ENCODE data around the gene DOCK4. TPM values are rescaled to one million over a fixed set of nuclear protein-coding genes. Genes with fewer than 3 reads are reported as not detected.
A peak's percentile ranks its signal among the peaks of the same experiment; 100 is the strongest.

The DOCK4 gene
- total RNA-seq, 4 donors from 2014 or later = 30.8 to 49.8 (median 37.2) TPM

DNA sequence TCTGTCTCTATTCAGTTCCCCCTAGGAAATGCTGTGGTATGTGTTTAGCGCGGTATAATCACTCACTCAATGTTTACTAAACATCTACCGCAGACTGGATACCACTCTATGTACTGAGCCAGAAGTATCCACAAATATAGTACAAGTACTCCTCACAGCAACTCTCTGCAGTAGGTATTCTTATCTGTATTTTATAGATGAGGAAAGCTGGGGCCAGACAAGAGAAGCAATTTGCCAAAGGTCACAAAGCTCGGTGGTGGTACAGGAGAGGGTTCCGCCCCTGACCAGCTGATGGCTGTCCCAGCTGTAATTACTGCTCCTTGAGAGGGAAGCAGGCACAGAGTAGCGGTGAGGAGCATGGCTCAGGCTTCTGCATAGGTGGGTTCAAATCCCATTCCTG, 184.1 kb downstream of the DOCK4 start:
- Histone ChIP-seq H3K9me3 (no peaks in the 10 kb centered on the region), H3K4me3 (no peak overlapping the region), H3K27ac (no peak overlapping the region), H3K27me3 (no peaks in the 10 kb centered on the region), H3K36me3 (no peaks in the 10 kb centered on the region), H3K4me1 (peaks cover 0 to 40% (median 4%) of the 10 kb centered on the region in 4 donors)
- TF ChIP-seq EP300 (IDR thresholded peaks at IDR 0.05) (no peak), POLR2A (IDR thresholded peaks at IDR 0.05) (no peak)
- TF ChIP-seq, protein P1, sequence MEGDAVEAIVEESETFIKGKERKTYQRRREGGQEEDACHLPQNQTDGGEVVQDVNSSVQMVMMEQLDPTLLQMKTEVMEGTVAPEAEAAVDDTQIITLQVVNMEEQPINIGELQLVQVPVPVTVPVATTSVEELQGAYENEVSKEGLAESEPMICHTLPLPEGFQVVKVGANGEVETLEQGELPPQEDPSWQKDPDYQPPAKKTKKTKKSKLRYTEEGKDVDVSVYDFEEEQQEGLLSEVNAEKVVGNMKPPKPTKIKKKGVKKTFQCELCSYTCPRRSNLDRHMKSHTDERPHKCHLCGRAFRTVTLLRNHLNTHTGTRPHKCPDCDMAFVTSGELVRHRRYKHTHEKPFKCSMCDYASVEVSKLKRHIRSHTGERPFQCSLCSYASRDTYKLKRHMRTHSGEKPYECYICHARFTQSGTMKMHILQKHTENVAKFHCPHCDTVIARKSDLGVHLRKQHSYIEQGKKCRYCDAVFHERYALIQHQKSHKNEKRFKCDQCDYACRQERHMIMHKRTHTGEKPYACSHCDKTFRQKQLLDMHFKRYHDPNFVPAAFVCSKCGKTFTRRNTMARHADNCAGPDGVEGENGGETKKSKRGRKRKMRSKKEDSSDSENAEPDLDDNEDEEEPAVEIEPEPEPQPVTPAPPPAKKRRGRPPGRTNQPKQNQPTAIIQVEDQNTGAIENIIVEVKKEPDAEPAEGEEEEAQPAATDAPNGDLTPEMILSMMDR (IDR thresholded peaks at IDR 0.05) = no peak
- DNase-seq (ENCODE audit: low spot score in 2 of 2) = no peak
- 84 to 85% methylated on average over 6 of the region's 6 CpGs for WGBS, 2 donors

DNA sequence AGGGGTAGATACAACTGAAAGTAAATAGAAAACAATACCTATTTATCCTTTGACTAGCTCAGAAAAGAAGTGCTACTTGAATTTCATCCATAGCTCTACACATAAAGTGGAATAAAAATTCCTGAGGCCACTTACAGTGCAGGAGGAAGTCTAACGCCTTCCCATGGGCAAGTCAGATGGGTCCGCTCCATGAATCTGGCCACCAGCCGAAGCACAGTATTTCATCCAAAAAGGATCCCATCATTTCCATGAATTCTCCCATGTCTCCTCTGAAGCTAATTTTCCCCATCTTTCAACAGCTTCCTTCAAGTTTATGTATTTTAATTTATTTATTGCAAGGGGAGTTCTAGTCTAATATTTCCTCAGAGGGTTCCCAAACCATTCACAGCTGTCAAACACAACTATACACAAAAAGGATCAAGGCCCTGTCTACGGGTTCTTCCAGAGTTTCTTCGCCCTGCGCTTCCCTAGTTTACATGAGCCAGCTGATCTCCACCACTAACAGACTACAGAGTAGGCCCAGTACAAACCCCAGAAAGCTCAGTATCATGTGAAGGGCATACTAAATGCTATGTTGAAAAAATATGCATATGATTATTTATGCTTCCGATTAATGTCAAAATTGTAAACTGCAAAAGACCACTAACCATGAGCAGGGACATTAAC, 184.7 kb downstream of the DOCK4 start:
- no peak for DNase-seq (ENCODE audit: low spot score in 2 of 2)
- H3K27me3 ChIP-seq = no peaks in the 10 kb centered on the region
- TF ChIP-seq, protein P1 (IDR thresholded peaks at IDR 0.05) = no peak
- no peak for TF ChIP-seq EP300 (IDR thresholded peaks at IDR 0.05)
- 83 to 85% methylated on average over 7 of the region's 7 CpGs for WGBS, 2 donors
- H3K36me3 ChIP-seq = no peaks in the 10 kb centered on the region
- peak overlapping the region in 1 of 4 donors; percentile 63 for H3K27ac ChIP-seq
- H3K4me1 ChIP-seq = peaks cover 0 to 40% (median 4%) of the 10 kb centered on the region in 4 donors
- H3K9me3 ChIP-seq = no peaks in the 10 kb centered on the region
- no peak overlapping the region for H3K4me3 ChIP-seq

DNA sequence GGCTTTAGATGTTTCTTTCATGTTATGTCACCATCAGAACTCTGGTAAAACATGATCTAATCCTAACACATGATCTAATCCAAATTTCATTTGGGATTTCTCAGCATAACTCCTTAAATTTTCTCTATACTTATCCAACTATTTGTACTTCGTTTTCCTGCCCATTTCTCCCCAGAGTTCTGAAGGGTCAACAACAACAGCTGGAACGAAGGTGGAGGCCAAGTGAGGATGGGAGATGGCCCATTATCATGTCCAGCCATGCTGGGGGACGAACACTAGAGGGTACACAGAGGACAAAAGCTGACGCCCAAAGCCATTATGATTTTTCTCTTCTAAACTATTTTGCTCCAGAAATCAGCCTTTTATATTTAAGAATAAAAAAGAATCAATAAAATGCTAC, 185.4 kb downstream of the DOCK4 start:
- H3K4me1 ChIP-seq = peaks cover 0 to 40% (median 4%) of the 10 kb centered on the region in 4 donors
- TF ChIP-seq POLR2A (IDR thresholded peaks at IDR 0.05) (no peak), EP300 (IDR thresholded peaks at IDR 0.05) (no peak)
- TF ChIP-seq, protein P1 (IDR thresholded peaks at IDR 0.05) = no peak
- no peak overlapping the region for H3K4me3 ChIP-seq
- H3K36me3 ChIP-seq = no peaks in the 10 kb centered on the region
- H3K27ac ChIP-seq = peak overlapping the region in 2 of 4 donors; percentile 48 to 63
- DNase-seq (ENCODE audit: low spot score in 2 of 2) = no peak
- H3K9me3 ChIP-seq = no peaks in the 10 kb centered on the region
- no peaks in the 10 kb centered on the region for H3K27me3 ChIP-seq
- whole genome bisulfite sequencing, 2 donors = 62 to 71% methylated on average over 4 of the region's 4 CpGs

DNA sequence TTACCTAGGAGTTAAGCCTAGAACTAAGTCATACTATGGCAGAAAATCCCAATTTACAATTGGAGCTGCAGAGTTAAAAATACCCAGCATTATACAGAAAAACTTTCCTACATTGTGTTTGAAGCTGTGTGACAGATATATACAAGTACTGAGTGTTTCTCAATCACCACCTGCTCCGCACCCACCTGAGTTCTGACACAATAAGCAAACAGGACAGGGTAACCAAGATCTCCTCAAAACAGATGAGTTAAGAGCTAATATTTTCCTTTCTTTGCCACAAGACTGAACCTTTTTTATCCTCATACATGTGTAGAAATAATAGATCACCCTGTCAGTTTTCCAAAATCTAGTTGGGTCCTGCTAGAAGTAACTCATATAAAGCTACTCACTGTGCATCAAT, 186.3 kb downstream of the DOCK4 start:
- no peak for DNase-seq (ENCODE audit: low spot score in 2 of 2)
- Histone ChIP-seq H3K4me1 (peaks cover 0 to 40% (median 4%) of the 10 kb centered on the region in 4 donors), H3K27me3 (no peaks in the 10 kb centered on the region), H3K4me3 (no peak overlapping the region), H3K27ac (peak overlapping the region in 1 of 4 donors; percentile 48), H3K36me3 (no peaks in the 10 kb centered on the region), H3K9me3 (no peaks in the 10 kb centered on the region)
- TF ChIP-seq, protein P1 (IDR thresholded peaks at IDR 0.05) = no peak
- TF ChIP-seq POLR2A (IDR thresholded peaks at IDR 0.05) = no peak
- no peak for TF ChIP-seq EP300 (IDR thresholded peaks at IDR 0.05)
- 91 to 97% methylated on average over 1 of the region's 1 CpG for WGBS, 2 donors

DNA sequence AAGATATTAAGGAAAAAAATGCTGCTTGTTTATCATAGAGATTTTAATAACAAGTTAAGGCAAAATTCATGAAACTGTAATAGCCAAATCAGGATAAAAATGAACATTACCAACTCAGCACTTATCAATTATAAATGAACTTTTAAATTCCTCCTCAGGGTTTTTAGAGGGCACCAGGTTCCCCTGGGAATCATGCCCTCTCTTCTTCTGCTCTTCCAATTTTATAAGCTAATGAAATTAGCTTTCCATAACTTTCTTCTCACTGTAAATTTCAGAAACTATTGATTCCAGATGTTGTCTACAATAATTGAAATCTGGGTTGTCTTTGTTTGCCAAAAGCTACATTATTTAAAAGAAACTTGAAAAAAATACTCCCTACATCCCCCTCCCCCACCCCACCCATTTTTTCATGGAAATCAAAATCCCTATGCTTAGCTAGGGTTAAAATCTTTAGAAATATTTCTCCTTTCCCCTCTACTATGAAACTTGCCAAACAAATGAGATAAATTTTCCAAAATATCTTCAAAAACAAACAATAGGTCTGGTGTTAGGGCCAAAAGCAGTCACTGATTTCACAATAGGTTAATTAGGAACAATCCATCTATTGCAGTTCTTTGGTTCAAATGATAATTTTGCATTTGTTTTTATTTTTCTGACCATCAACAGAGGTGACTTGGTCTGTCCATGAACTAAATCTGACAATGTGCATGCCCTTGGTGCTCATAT, 187.7 kb downstream of the DOCK4 start:
- peaks cover 0 to 40% (median 4%) of the 10 kb centered on the region in 4 donors for H3K4me1 ChIP-seq
- H3K27ac ChIP-seq = peak overlapping the region in 1 of 4 donors; percentile 47
- no peak for DNase-seq (ENCODE audit: low spot score in 2 of 2)
- no peaks in the 10 kb centered on the region for H3K36me3 ChIP-seq
- H3K9me3 ChIP-seq = no peaks in the 10 kb centered on the region
- no peak overlapping the region for H3K4me3 ChIP-seq
- H3K27me3 ChIP-seq = no peaks in the 10 kb centered on the region
- TF ChIP-seq, protein P1 (IDR thresholded peaks at IDR 0.05) = no peak
- TF ChIP-seq EP300 (IDR thresholded peaks at IDR 0.05) (peak in 1 of 2 donors; percentile 34), POLR2A (IDR thresholded peaks at IDR 0.05) (no peak)
